Natural killer cell (primary cell): ENCODE measurements around the gene AGK. TPM values are rescaled to one million over a fixed set of nuclear protein-coding genes. Genes with fewer than 3 reads are reported as not detected.

Experiments used
- ATAC-seq, 3 donors: fragments of 150-1000 bp in 2 of 3; fragments of 200-7000 bp in 1 of 3; cut with Tn5 transposase; 1 replicate in 1 of 3; 2 replicates in 2 of 3; pipeline ENCODE4 v1.10.0; 2021; ENCODE audit warnings: mild to moderate bottlenecking in 2 of 3, moderate library complexity in 2 of 3
- DNase-seq, 2 donors: peaks; one replicate each; pipeline versions ENCODE4 v3.0.0 to v3.0.0-alpha.2; 2013 to 2021; ENCODE audit warnings: mixed read lengths in 1 of 2
- H3K27ac ChIP-seq: one replicate; pipeline ENCODE4 v1.5.1; 2013; ENCODE audit warnings: mild to moderate bottlenecking, low read length
- H3K27me3 ChIP-seq: one replicate; pipeline ENCODE4 v1.6.1; 2013; ENCODE audit warnings: low read length; ENCODE audit not compliant: control insufficient read depth, insufficient read depth
- H3K36me3 ChIP-seq: one replicate; pipeline ENCODE4 v1.6.1; 2013; ENCODE audit warnings: low read length; ENCODE audit not compliant: control insufficient read depth, insufficient read depth
- H3K4me1 ChIP-seq: one replicate; pipeline ENCODE4 v1.6.1; 2013; ENCODE audit warnings: low read length; ENCODE audit not compliant: control insufficient read depth, insufficient read depth
- H3K4me3 ChIP-seq: one replicate; pipeline ENCODE4 v1.5.1; 2013; ENCODE audit warnings: low read length
- H3K9me3 ChIP-seq: one replicate; pipeline ENCODE4 v1.6.1; 2013; ENCODE audit warnings: low read length; ENCODE audit not compliant: control insufficient read depth, insufficient read depth
- H3K27ac Mint-ChIP-seq, 2 donors: one replicate each; pipeline ENCODE4 v1.8.0; 2022; ENCODE audit warnings: mild to moderate bottlenecking in 2 of 2, mixed read lengths in 2 of 2, moderate library complexity in 1 of 2
- H3K27me3 Mint-ChIP-seq, 2 donors: one replicate each; pipeline ENCODE4 v1.8.0; 2022; ENCODE audit warnings: low read depth in 2 of 2, mixed read lengths in 2 of 2
- H3K36me3 Mint-ChIP-seq: one replicate; pipeline ENCODE4 v1.8.0; 2022; ENCODE audit warnings: mixed read lengths
- H3K4me1 Mint-ChIP-seq, 2 donors: one replicate each; pipeline ENCODE4 v1.8.0; 2022; ENCODE audit warnings: mixed read lengths in 2 of 2
- H3K4me3 Mint-ChIP-seq: one replicate; pipeline ENCODE4 v1.8.0; 2022; ENCODE audit warnings: mild to moderate bottlenecking, moderate library complexity, mixed read lengths
- H3K9me3 Mint-ChIP-seq, 2 donors: one replicate each; pipeline ENCODE4 v1.8.0; 2022; ENCODE audit warnings: mixed read lengths in 2 of 2
- CTCF ChIP-seq: fragments of 200-600 bp; IDR thresholded peaks from one replicate; pipeline ENCODE4 v1.8.0; 2022; ENCODE audit warnings: antibody characterized with exemption
- WGBS: methylation state at CpG from one replicate; pipeline ENCODE4 v1.1.7; 2013; ENCODE audit warnings: missing lambda C conversion rate; ENCODE audit not compliant: insufficient coverage; 5-methylcytosine and 5-hydroxymethylcytosine counted together
- intact Hi-C: fragments of 100-400 bp; cut with micrococcal nuclease; formaldehyde crosslinking; loops from one replicate; pipeline ENCODE4 v1.14.2; 2022
- total RNA-seq, 4 donors: library from RNA; stranded (reverse); fragments of 120-200 nt in 1 of 4; gene quantifications; one replicate each; pipeline versions ENCODE4 v1.2.3 to v1.2.4, GENCODE V29; 2013 to 2022

The AGK gene
- total RNA-seq, 3 donors from 2014 or later (not counting 1 experiment from before 2014, with no cell fraction given): 70.0 to 106 (median 99.0) TPM

- 80% methylated on average over 2 of the region's 2 CpGs for WGBS
- no peaks in the 10 kb centered on the region for H3K36me3 ChIP-seq
- intact Hi-C loops: no loop called here
- TF ChIP-seq CTCF: no peak
- Mint-ChIP-seq H3K4me1 (no peaks in the 10 kb centered on the region), H3K36me3 (no peaks in the 10 kb centered on the region), H3K9me3 (no peaks in the 10 kb centered on the region), H3K27me3 (no peaks in the 10 kb centered on the region), H3K4me3 (no peak overlapping the region), H3K27ac (no peak overlapping the region)
- no peaks in the 10 kb centered on the region for H3K4me1 ChIP-seq
- DNase-seq (no peak), ATAC-seq (no peak)
- no peaks in the 10 kb centered on the region for H3K9me3 ChIP-seq
- no peaks in the 10 kb centered on the region for H3K27me3 ChIP-seq
- H3K27ac ChIP-seq: no peak overlapping the region
- no peak overlapping the region for H3K4me3 ChIP-seq
These were observed 9.8 kb upstream of the AGK start for GRCh38 chr7:141541375-141541774.

GRCh38 chr7:141544831-141545230 lies 6.4 kb upstream of the AGK start:
- Mint-ChIP-seq H3K27ac (no peak overlapping the region), H3K9me3 (no peaks in the 10 kb centered on the region), H3K4me3 (no peak overlapping the region), H3K27me3 (no peaks in the 10 kb centered on the region), H3K36me3 (no peaks in the 10 kb centered on the region), H3K4me1 (no peaks in the 10 kb centered on the region)
- peaks cover under 1% of the 10 kb centered on the region for H3K4me1 ChIP-seq
- H3K36me3 ChIP-seq: no peaks in the 10 kb centered on the region
- no peak for DNase-seq
- WGBS: 80% methylated on average over 1 of the region's 1 CpG
- H3K27me3 ChIP-seq: no peaks in the 10 kb centered on the region
- no peak overlapping the region for H3K27ac ChIP-seq
- ATAC-seq: no peak
- H3K4me3 ChIP-seq: no peak overlapping the region
- TF ChIP-seq CTCF: no peak
- intact Hi-C loops: no loop called here
- H3K9me3 ChIP-seq: no peaks in the 10 kb centered on the region

- no peak for ATAC-seq
- H3K4me1 ChIP-seq: peaks cover 23% of the 10 kb centered on the region
- intact Hi-C loops: no loop called here
- WGBS: 100% methylated on average over 1 of the region's 2 CpGs
- H3K27me3 Mint-ChIP-seq: no peaks in the 10 kb centered on the region
- no peak overlapping the region for H3K4me3 ChIP-seq
- no peaks in the 10 kb centered on the region for H3K36me3 ChIP-seq
- no peaks in the 10 kb centered on the region for H3K27me3 ChIP-seq
- peak overlapping the region; percentile 35 for H3K4me3 Mint-ChIP-seq
- H3K9me3 ChIP-seq: no peaks in the 10 kb centered on the region
- peaks cover 32% of the 10 kb centered on the region in 2 donors for H3K4me1 Mint-ChIP-seq
- no peak overlapping the region for H3K27ac ChIP-seq
- no peaks in the 10 kb centered on the region for H3K9me3 Mint-ChIP-seq
- H3K36me3 Mint-ChIP-seq: no peaks in the 10 kb centered on the region
- H3K27ac Mint-ChIP-seq: no peak overlapping the region
- no peak for TF ChIP-seq CTCF
- no peak for DNase-seq
These were observed 1.6 kb upstream of the AGK start for GRCh38 chr7:141549582-141549981.

- H3K36me3 Mint-ChIP-seq: no peaks in the 10 kb centered on the region
- peaks cover 38 to 40% of the 10 kb centered on the region in 2 donors for H3K4me1 Mint-ChIP-seq
- WGBS: 61% methylated on average over 18 of the region's 18 CpGs
- intact Hi-C loops: loop anchor here (5.0 to 10.0 kb wide), 2 partner anchors 104 to 187 kb away; partner anchors contain the start of gene SSBP1
- peaks cover 3% of the 10 kb centered on the region for H3K36me3 ChIP-seq
- no peaks in the 10 kb centered on the region for H3K27me3 Mint-ChIP-seq
- peak overlapping the region; percentile 88 for H3K4me3 Mint-ChIP-seq
- H3K27ac ChIP-seq: peak overlapping the region; percentile 65
- no peaks in the 10 kb centered on the region for H3K27me3 ChIP-seq
- peak overlapping the region; percentile 51 for H3K4me3 ChIP-seq
- no peaks in the 10 kb centered on the region for H3K9me3 Mint-ChIP-seq
- H3K9me3 ChIP-seq: no peaks in the 10 kb centered on the region
- H3K27ac Mint-ChIP-seq: peak overlapping the region; percentile 82 to 89
- peaks cover 23% of the 10 kb centered on the region for H3K4me1 ChIP-seq
- TF ChIP-seq CTCF: no peak
- ATAC-seq: peak in 1 of 3 donors; percentile 2
- no peak for DNase-seq
These were observed 670 bp upstream of the AGK start for GRCh38 chr7:141550386-141551093.
